Raji (cell line): ENCODE data around the gene TBCE.

Experiments
- POLR2A ChIP-seq: IDR thresholded peaks from 2 replicates; pipeline ENCODE4 v1.6.1; 2011; ENCODE audit warnings: low read depth, low read length, control low read depth; ENCODE audit not compliant: insufficient read depth

TBCE gene

GRCh38 chr1:235424092-235424491 lies 56.9 kb downstream of the TBCE start:
- TF ChIP-seq POLR2A: no peak

DNA sequence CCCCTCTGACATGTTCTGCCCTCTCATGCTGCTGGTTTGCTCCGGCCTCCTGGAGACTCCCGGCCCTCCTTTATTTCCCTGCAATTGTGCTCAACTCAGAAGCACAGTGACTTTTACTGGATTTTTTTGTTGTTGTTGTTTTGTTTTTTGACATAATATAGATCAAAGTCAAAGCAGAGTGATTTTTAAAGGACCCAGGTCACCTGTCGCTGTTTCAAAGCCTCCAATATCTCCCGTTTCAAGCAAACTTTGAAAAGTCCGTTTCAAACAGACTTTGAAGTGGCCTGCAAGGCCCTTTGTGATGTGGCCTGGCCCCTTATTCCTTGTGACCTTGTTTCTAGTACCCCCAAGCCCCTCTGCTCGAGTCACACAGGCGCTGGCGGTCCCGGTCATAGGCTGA lies 58.1 kb downstream of the TBCE start:
- TF ChIP-seq POLR2A: no peak

DNA sequence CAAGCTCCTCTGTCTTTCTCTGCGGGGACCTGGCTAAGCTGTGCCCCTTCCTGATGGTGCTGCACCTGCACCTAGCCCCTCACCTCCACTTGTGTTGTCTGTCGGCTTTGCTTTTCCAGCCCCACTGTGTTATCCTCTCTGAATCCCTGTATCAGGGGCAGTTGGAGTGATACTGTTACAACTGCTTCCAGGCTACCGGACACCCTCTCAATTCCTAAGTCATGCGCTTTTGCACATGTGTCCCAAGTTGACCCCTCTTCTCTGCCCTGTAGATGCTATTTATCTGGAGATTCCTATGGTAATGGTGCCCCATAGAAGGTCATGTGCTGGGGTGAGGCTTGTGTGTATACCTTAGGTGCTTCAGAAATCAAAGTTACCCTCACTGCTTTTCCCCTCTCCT lies 58.9 kb downstream of the TBCE start:
- TF ChIP-seq POLR2A: no peak

- no peak for TF ChIP-seq POLR2A
Measured at GRCh38 chr1:235426680-235427079, 59.5 kb downstream of the TBCE start.

GRCh38 chr1:235427447-235427846 lies 60.2 kb downstream of the TBCE start:
- no peak for TF ChIP-seq POLR2A

DNA sequence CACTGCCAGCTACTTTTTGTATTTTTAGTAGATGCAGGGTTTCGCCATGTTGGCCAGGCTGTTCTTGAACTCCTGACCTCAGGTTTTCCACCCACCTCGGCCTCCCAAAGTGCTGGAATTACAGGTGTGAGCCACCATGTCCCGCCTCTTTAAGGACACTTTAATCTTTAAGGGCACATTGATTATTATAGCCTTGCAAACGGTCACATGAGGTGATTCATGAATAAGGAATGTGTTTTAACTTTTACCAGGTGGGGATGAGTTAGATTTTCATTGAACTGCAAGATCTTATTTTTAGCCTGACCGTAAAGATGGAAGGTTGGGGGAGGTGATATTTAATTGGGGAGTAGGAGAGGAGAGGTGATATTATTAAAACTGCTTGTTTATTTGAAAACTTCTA lies 61.9 kb downstream of the TBCE start:
- TF ChIP-seq POLR2A: no peak

- no peak for TF ChIP-seq POLR2A
Measured at GRCh38 chr1:235430991-235431390, 63.8 kb downstream of the TBCE start.

- no peak for TF ChIP-seq POLR2A
Measured at GRCh38 chr1:235434001-235434400, 66.8 kb downstream of the TBCE start.

- no peak for TF ChIP-seq POLR2A
Measured at GRCh38 chr1:235441159-235441685, 74.0 kb downstream of the TBCE start.

GRCh38 chr1:235442788-235443429 lies 75.7 kb downstream of the TBCE start:
- TF ChIP-seq POLR2A: no peak

- TF ChIP-seq POLR2A: no peak
Measured at GRCh38 chr1:235448616-235449015, 81.4 kb downstream of the TBCE start.

DNA sequence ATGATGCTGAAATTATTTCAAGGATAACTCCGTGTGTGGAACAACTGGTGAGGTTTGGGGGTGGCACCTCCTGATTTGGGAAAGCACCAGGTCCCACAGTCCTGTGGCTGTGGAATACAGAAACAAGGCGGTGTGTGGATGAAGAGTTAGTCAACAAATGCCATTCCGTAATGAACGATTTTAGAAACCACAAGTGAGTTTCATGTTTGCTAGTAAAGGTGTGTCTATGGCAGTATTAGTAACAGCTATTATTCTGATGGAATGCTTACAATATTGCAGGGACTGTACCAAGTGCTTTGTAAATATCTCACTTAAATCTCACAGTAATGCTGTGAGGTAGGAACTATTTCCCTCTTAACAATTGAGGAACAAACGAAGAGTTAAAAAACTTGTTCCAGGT lies 83.2 kb downstream of the TBCE start:
- no peak for TF ChIP-seq POLR2A

DNA sequence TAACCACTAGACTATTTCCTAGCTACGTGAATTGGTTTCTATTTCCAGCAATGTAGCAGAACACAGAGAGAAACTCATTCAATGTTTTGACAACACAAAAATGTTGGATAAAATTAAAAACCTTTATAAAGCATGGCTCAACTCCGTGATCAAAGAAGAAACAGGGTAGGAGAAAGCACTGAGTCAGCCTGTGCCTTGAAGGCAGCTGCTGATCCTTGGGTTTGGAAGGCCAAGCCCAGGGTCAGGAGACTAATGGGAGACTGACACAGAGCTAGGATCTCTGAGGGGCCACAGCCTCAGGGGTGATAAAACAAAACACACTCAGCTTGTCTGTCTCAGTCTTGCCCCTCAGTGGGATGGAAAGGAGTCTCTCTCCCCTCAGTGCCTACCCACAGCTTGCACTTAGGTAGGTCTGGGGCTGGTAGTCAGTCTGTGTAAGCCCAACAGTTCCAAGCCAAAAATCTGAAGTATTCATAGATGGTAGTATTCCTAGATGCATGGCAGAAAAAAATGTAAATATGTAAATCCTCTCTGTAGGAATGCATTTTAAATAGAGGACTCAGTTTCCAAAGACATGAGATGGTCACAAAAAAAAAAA lies 83.8 kb downstream of the TBCE start:
- TF ChIP-seq POLR2A: no peak

DNA sequence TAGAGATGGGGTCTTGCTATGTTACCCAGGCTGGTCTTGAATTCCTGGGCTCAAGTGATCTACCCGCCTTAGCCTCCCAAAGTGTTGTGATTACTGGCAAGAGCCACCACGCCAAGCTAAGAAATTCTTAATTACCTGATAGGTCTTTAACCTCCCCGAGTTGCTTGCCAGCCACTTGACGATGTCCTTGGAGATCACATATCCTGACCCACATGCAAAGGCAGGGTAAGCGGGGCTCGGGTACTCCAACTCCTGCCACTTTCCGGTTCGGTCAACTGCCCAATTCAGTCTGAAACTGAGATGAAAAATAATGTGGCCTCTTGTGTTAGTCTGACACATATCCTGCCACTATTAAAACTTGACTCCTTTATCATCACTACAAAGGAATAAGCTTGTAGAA lies 86.8 kb downstream of the TBCE start:
- TF ChIP-seq POLR2A: no peak

DNA sequence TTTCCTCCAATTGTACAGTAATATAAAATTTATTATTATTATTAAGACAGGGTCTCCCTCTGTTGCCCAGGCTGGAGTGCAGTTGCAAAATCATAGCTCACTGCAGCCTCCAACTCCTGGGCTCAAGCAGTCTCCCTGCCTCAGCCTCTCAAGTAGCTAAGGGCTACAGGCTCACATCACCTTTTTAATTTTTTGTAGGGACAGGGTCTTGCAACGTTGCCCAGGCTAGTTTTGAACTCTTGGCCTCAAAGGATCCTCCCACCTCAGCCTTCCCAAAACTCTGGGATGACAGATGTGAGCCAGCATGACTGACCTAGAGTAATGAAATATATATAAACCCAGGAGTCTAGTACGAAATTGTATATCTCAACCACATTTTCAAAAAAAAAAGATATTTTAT lies 87.9 kb downstream of the TBCE start:
- no peak for TF ChIP-seq POLR2A

DNA sequence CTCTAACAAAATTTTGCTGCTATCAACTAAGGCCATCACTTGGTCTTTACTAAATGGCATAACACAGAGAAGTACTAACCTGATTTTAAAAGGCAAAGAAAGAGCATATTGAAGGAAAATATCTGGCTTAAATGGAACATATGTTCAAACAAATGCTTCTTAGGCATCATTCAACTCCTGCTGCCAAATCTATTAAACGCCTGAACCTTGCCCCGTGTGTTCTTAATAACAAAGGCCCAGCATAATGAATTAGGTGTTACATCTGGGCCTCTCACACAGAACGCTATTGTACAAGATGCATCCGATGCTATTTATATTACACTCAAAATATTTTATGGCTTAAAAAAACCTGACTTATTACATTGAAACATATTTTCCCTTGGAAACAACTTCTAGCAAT lies 88.6 kb downstream of the TBCE start:
- no peak for TF ChIP-seq POLR2A

DNA sequence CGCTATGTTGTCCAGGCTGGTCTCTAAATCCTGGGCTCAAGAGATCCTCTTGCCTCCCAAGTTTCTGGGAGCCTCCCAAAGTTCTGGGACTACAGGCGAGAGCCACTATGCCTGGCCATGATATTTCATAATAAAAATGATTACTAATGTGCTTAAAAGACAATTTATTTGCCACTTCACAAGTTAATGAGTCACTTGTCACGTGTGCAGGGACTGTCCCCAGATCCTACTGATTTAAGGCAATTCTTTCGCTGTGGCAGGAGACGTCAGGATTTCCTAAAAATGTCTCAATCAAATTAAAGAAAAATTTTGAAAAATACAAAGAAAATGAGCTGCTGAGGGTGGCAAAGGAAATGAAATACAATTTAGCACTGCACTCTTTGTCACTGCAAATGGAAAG lies 93.5 kb downstream of the TBCE start:
- no peak for TF ChIP-seq POLR2A
